B cell (primary cell): ENCODE measurements around the gene PANK2. TPM values are rescaled to one million over a fixed set of nuclear protein-coding genes. Genes with fewer than 3 reads are reported as not detected.
"Not testable (repeated sequence)": the region's sequence is repeated elsewhere in the genome, so short reads cannot be mapped to it uniquely, and the experiment has no call there.

Experiments used
- ATAC-seq: fragments of 200-7000 bp; cut with Tn5 transposase; one replicate; pipeline ENCODE4 v1.10.0; 2021; ENCODE audit warnings: low read depth, mild to moderate bottlenecking, moderate number of reproducible peaks, moderate library complexity
- CTCF ChIA-PET: fragments of 350-600 bp; sonication (Branson Sonifier 250); formaldehyde crosslinking; loops from one replicate; lab custom pipeline; 2021; ENCODE audit warnings: antibody characterized with exemption, inconsistent platforms; lab: Charles Lee
- POLR2A ChIA-PET: fragments of 350-600 bp; sonication (Branson Sonifier 250); formaldehyde crosslinking; loops from one replicate; lab custom pipeline; 2021; ENCODE audit warnings: antibody characterized with exemption; lab: Charles Lee
- DNase-seq: peaks from one replicate; pipeline ENCODE4 v3.0.0; 2013
- H2AFZ ChIP-seq: 2 replicates; pipeline ENCODE4 v1.6.1; 2012; ENCODE audit warnings: mild to moderate bottlenecking, low read depth, low read length; ENCODE audit not compliant: insufficient read depth, poor library complexity, severe bottlenecking
- H3K27ac ChIP-seq, 2 donors: 1 replicate in 1 of 2; 2 replicates in 1 of 2; pipeline ENCODE4 v1.5.1; 2012 to 2013; ENCODE audit warnings: low read length in 2 of 2, mild to moderate bottlenecking in 2 of 2, moderate library complexity in 1 of 2
- H3K27me3 ChIP-seq, 4 experiments: fragments of 200-600 bp in 1 of 4; sonication (generic) in 1 of 4; replicated peaks in 1 of 4; 1 replicate in 2 of 4; 2 replicates in 2 of 4; pipeline versions ENCODE4 v1.6.1 to v1.7.0; 2013 to 2016; ENCODE audit warnings: low read length in 3 of 4, mild to moderate bottlenecking in 2 of 4, mixed read lengths in 1 of 4, moderate library complexity in 1 of 4; ENCODE audit not compliant: insufficient read depth in 4 of 4, control insufficient read depth in 3 of 4; ENCODE audit errors: control extremely low read depth in 1 of 4
- H3K36me3 ChIP-seq, 2 experiments: replicated peaks in 1 of 2; 1 replicate in 1 of 2; 2 replicates in 1 of 2; pipeline versions ENCODE4 v1.6.1 to v1.7.1; 2013; ENCODE audit warnings: low read length in 1 of 2; ENCODE audit not compliant: insufficient read depth in 2 of 2, control insufficient read depth in 1 of 2; ENCODE audit errors: control extremely low read depth in 1 of 2, extremely low read depth in 1 of 2
- H3K4me1 ChIP-seq, 2 donors: fragments of 200-600 bp in 1 of 2; sonication (generic) in 1 of 2; 1 replicate in 1 of 2; 2 replicates in 1 of 2; pipeline versions ENCODE4 v1.5.1 to v1.6.1; 2013 to 2017; ENCODE audit warnings: low read length in 2 of 2; ENCODE audit not compliant: control insufficient read depth in 2 of 2, insufficient read depth in 2 of 2
- H3K4me2 ChIP-seq: replicated peaks from 2 replicates; pipeline ENCODE3; 2012; ENCODE audit warnings: mild to moderate bottlenecking, low read depth, low read length; ENCODE audit not compliant: poor library complexity, severe bottlenecking
- H3K4me3 ChIP-seq, 5 experiments: fragments of 200-600 bp in 1 of 5; sonication (generic) in 1 of 5; 1 replicate in 3 of 5; 2 replicates in 2 of 5; pipeline versions ENCODE4 v1.5.1 to v1.7.0; 2011 to 2016; ENCODE audit warnings: low read length in 4 of 5, mild to moderate bottlenecking in 4 of 5, low read depth in 2 of 5, control low read depth in 1 of 5, moderate library complexity in 1 of 5; ENCODE audit not compliant: insufficient read depth in 1 of 5; ENCODE audit errors: control extremely low read depth in 1 of 5, extremely low read depth in 1 of 5
- H3K79me2 ChIP-seq: fragments of 200-600 bp; sonication (generic); one replicate; pipeline ENCODE4 v1.6.0; 2016; ENCODE audit warnings: low read length; ENCODE audit not compliant: control insufficient read depth, insufficient read depth
- H3K9ac ChIP-seq: fragments of 200-600 bp; sonication (generic); 2 replicates; pipeline ENCODE4 v1.6.1; 2017; ENCODE audit warnings: mild to moderate bottlenecking, low read length, moderate library complexity
- H3K9me3 ChIP-seq, 3 donors: one replicate each; pipeline versions ENCODE4 v1.6.1 to v1.7.1; 2013; ENCODE audit warnings: low read length in 2 of 3; ENCODE audit not compliant: control insufficient read depth in 2 of 3, insufficient read depth in 1 of 3; ENCODE audit errors: control extremely low read depth in 1 of 3
- H4K20me1 ChIP-seq: 2 replicates; pipeline ENCODE4 v1.6.0; 2012; ENCODE audit warnings: mild to moderate bottlenecking, low read length; ENCODE audit not compliant: insufficient read depth, control insufficient read depth, poor library complexity, severe bottlenecking
- H3K27ac Mint-ChIP-seq: one replicate; pipeline ENCODE4 v1.8.0; 2021; ENCODE audit warnings: mixed read lengths
- H3K27me3 Mint-ChIP-seq: one replicate; pipeline ENCODE4 v1.8.0; 2021; ENCODE audit warnings: mixed read lengths
- H3K4me1 Mint-ChIP-seq: one replicate; pipeline ENCODE4 v1.8.0; 2021; ENCODE audit warnings: mixed read lengths
- H3K4me3 Mint-ChIP-seq: one replicate; pipeline ENCODE4 v1.8.0; 2021; ENCODE audit warnings: mixed read lengths
- H3K9me3 Mint-ChIP-seq: one replicate; pipeline ENCODE4 v1.8.0; 2022; ENCODE audit warnings: mixed read lengths; ENCODE audit not compliant: insufficient read depth
- CTCF ChIP-seq: fragments of 200-600 bp; IDR thresholded peaks from one replicate; pipeline ENCODE4 v1.8.0; 2022; ENCODE audit warnings: antibody characterized with exemption, mild to moderate bottlenecking
- EZH2 ChIP-seq: IDR thresholded peaks from 2 replicates; pipeline ENCODE4 v1.6.1; 2012; ENCODE audit warnings: borderline replicate concordance, low read depth, mild to moderate bottlenecking, moderate library complexity, low read length; ENCODE audit not compliant: insufficient read depth, poor library complexity, severe bottlenecking
- WGBS: methylation state at CpG from one replicate; pipeline ENCODE4 v1.1.5; 2013; ENCODE audit warnings: missing lambda C conversion rate; ENCODE audit not compliant: insufficient coverage; 5-methylcytosine and 5-hydroxymethylcytosine counted together
- intact Hi-C: fragments of 100-400 bp; cut with micrococcal nuclease; formaldehyde crosslinking; loops from one replicate; pipeline ENCODE4 v1.10.0; 2022
- polyA plus RNA-seq: library from polyadenylated mRNA; depleted of rRNA; stranded (reverse); fragments of >200 nt; gene quantifications from 2 replicates; pipeline ENCODE4 v1.2.3, GENCODE V29; 2012
- total RNA-seq, 2 donors: library from RNA; stranded (reverse); fragments of 120-200 nt in 1 of 2; gene quantifications; 1 replicate in 1 of 2; 2 replicates in 1 of 2; pipeline versions ENCODE4 v1.2.3 to v1.2.4, GENCODE V29; 2013 to 2022

PANK2 gene
- total and polyA plus RNA-seq, 2 donors (not counting 1 experiment from before 2014, with no cell fraction given): 20.5 to 63.3 TPM

GRCh38 chr20:3842348-3842930, 46.7 kb upstream of the PANK2 start:
- H2AFZ ChIP-seq: no peak overlapping the region
- Mint-ChIP-seq H3K4me3 (no peak overlapping the region), H3K9me3 (no peaks in the 10 kb centered on the region), H3K27me3 (no peaks in the 10 kb centered on the region), H3K4me1 (peaks cover 12% of the 10 kb centered on the region), H3K27ac (no peak overlapping the region)
- intact Hi-C loops: no loop called here
- no peak overlapping the region for H3K9ac ChIP-seq
- H3K4me1 ChIP-seq: peaks cover 3 to 12% of the 10 kb centered on the region in 2 donors
- H3K36me3 ChIP-seq: no peaks in the 10 kb centered on the region
- H3K79me2 ChIP-seq: peaks cover 16% of the 10 kb centered on the region
- peaks cover under 1% of the 10 kb centered on the region for H4K20me1 ChIP-seq
- DNase-seq (no peak), ATAC-seq (no peak)
- no peaks in the 10 kb centered on the region for H3K27me3 ChIP-seq
- H3K4me2 ChIP-seq: no peak overlapping the region
- H3K4me3 ChIP-seq: no peak overlapping the region
- WGBS: 69% methylated on average over 5 of the region's 7 CpGs
- no peaks in the 10 kb centered on the region for H3K9me3 ChIP-seq
- ChIA-PET CTCF (interaction anchor here (0.8 kb wide), 1 partner anchor 22 kb away, joined by 3 read pairs; the partner anchor contains the start of gene AP5S1), POLR2A (interaction anchor here (0.7 kb wide), 1 partner anchor 38 kb away, joined by 9 read pairs; no protein-coding TSS in a partner anchor)
- no peak for TF ChIP-seq EZH2
- no peak for TF ChIP-seq CTCF
- H3K27ac ChIP-seq: no peak overlapping the region

- no peaks in the 10 kb centered on the region for H3K36me3 ChIP-seq
- H3K4me2 ChIP-seq: no peak overlapping the region
- H3K9me3 Mint-ChIP-seq: no peaks in the 10 kb centered on the region
- H3K27ac ChIP-seq: no peak overlapping the region
- WGBS: 66% methylated on average over 5 of the region's 5 CpGs
- H3K4me1 ChIP-seq: peaks cover 8 to 18% of the 10 kb centered on the region in 2 donors
- no peak overlapping the region for H3K9ac ChIP-seq
- intact Hi-C loops: no loop called here
- peaks cover 25% of the 10 kb centered on the region for H3K79me2 ChIP-seq
- H2AFZ ChIP-seq: no peak overlapping the region
- no peaks in the 10 kb centered on the region for H3K9me3 ChIP-seq
- H3K27me3 Mint-ChIP-seq: no peaks in the 10 kb centered on the region
- H4K20me1 ChIP-seq: peaks cover 7% of the 10 kb centered on the region
- ChIA-PET POLR2A (no interaction called here), CTCF (interaction anchor here (0.8 kb wide), 1 partner anchor 23 kb away, joined by 3 read pairs; the partner anchor contains the start of gene AP5S1)
- H3K4me3 Mint-ChIP-seq: no peak overlapping the region
- H3K27ac Mint-ChIP-seq: no peak overlapping the region
- H3K4me1 Mint-ChIP-seq: peaks cover 21% of the 10 kb centered on the region
- no peak overlapping the region for H3K4me3 ChIP-seq
- H3K27me3 ChIP-seq: no peaks in the 10 kb centered on the region
- DNase-seq: no peak
- TF ChIP-seq EZH2 (no peak), CTCF (no peak)
- ATAC-seq: no peak
Measured at GRCh38 chr20:3843490-3843889, 45.7 kb upstream of the PANK2 start.

- H3K27me3 Mint-ChIP-seq, H3K4me3 Mint-ChIP-seq, H3K27ac Mint-ChIP-seq, DNase-seq, H3K36me3 ChIP-seq, H3K9ac ChIP-seq, intact Hi-C loops, POLR2A ChIA-PET, H3K4me3 ChIP-seq, ATAC-seq, H3K4me2 ChIP-seq, H3K27ac ChIP-seq, H2AFZ ChIP-seq, H3K9me3 ChIP-seq, H3K27me3 ChIP-seq, H3K9me3 Mint-ChIP-seq: not testable (repeated sequence)
- Histone ChIP-seq H3K4me1 (peaks cover 8 to 18% of the 10 kb centered on the region in 2 donors), H4K20me1 (peaks cover 13% of the 10 kb centered on the region), H3K79me2 (peaks cover 31% of the 10 kb centered on the region)
- peaks cover 27% of the 10 kb centered on the region for H3K4me1 Mint-ChIP-seq
- 97% methylated on average over 7 of the region's 9 CpGs for WGBS
- CTCF ChIA-PET: interaction anchor here (1.2 to 2.1 kb wide), 2 partner anchors 11 to 44 kb away, joined by 3 to 9 read pairs; no protein-coding TSS in a partner anchor
Measured at GRCh38 chr20:3843990-3844619, 45.1 kb upstream of the PANK2 start.
